Lower leg skin (tissue), 4 donors: ENCODE results near the gene ARHGEF16. TPM values are rescaled to one million over a fixed set of nuclear protein-coding genes. Genes with fewer than 3 reads are reported as not detected.

Source experiments
- DNase-seq, 2 donors: peaks; one replicate each; pipeline ENCODE4 v3.0.0-alpha.2; 2019; ENCODE audit warnings: low spot score in 2 of 2
- H3K4me3 ChIP-seq: fragments of 200-600 bp; sonication (generic); 2 replicates; pipeline ENCODE4 v1.5.1; 2017; ENCODE audit warnings: mild to moderate bottlenecking, low read depth; ENCODE audit not compliant: poor library complexity, severe bottlenecking
- POLR2A ChIP-seq, 2 donors: fragments of 450-650 bp; IDR thresholded peaks; one replicate each; pipeline ENCODE4 v1.6.1; 2016 to 2017; ENCODE audit warnings: antibody characterized with exemption in 2 of 2, mild to moderate bottlenecking in 1 of 2, moderate library complexity in 1 of 2
- WGBS, 2 donors: methylation state at CpG; one replicate each; pipeline ENCODE4 v1.1.5; 2018; 5-methylcytosine and 5-hydroxymethylcytosine counted together
- intact Hi-C: fragments of 100-400 bp; cut with DNase I; formaldehyde crosslinking; loops from one replicate; pipeline ENCODE4 v1.15.0; 2023; ENCODE audit warnings: low total_unique reads
- total RNA-seq, 4 donors: library from RNA; depleted of rRNA; stranded (reverse); fragments of >200 nt; gene quantifications; one replicate each; pipeline ENCODE4 v1.1.0, GENCODE V29; 2016
- TF ChIP-seq, protein P1 (sequence below), 3 donors: fragments of 450-650 bp; IDR thresholded peaks; one replicate each; pipeline ENCODE4 v1.5.1; 2016; ENCODE audit warnings: antibody characterized with exemption in 3 of 3, mild to moderate bottlenecking in 3 of 3, moderate library complexity in 2 of 3

Gene ARHGEF16
- total RNA-seq, 4 donors from 2014 or later: 7.9 to 11.5 (median 9.8) TPM

DNA sequence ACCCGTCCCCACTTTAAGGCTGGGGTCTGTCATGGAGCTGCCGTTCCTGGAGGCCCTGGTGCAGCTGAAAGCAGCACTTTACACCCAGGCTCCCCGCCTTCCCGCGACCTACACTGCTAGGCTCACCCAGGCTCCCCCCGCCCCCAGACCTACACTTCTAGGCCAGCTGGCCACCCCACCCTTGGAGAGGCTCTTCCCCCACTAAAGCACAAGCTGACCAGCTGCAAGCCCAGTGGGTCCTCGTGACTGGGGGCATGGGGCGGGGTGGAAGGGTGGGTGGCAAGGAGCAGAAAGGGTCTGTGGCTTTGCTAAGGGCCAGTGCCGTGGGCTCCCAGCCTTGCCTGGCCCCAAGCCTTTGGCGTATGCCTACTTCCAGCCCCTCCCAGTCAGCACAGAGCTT is 9.7 kb upstream of the ARHGEF16 start:
- H3K4me3 ChIP-seq: no peak overlapping the region
- intact Hi-C loops: no loop called here
- 70 to 75% methylated on average over 10 of the region's 10 CpGs for WGBS, 2 donors
- TF ChIP-seq POLR2A (IDR thresholded peaks at IDR 0.05): no peak
- TF ChIP-seq, protein P1, sequence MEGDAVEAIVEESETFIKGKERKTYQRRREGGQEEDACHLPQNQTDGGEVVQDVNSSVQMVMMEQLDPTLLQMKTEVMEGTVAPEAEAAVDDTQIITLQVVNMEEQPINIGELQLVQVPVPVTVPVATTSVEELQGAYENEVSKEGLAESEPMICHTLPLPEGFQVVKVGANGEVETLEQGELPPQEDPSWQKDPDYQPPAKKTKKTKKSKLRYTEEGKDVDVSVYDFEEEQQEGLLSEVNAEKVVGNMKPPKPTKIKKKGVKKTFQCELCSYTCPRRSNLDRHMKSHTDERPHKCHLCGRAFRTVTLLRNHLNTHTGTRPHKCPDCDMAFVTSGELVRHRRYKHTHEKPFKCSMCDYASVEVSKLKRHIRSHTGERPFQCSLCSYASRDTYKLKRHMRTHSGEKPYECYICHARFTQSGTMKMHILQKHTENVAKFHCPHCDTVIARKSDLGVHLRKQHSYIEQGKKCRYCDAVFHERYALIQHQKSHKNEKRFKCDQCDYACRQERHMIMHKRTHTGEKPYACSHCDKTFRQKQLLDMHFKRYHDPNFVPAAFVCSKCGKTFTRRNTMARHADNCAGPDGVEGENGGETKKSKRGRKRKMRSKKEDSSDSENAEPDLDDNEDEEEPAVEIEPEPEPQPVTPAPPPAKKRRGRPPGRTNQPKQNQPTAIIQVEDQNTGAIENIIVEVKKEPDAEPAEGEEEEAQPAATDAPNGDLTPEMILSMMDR (IDR thresholded peaks at IDR 0.05): no peak
- DNase-seq: no peak

DNA sequence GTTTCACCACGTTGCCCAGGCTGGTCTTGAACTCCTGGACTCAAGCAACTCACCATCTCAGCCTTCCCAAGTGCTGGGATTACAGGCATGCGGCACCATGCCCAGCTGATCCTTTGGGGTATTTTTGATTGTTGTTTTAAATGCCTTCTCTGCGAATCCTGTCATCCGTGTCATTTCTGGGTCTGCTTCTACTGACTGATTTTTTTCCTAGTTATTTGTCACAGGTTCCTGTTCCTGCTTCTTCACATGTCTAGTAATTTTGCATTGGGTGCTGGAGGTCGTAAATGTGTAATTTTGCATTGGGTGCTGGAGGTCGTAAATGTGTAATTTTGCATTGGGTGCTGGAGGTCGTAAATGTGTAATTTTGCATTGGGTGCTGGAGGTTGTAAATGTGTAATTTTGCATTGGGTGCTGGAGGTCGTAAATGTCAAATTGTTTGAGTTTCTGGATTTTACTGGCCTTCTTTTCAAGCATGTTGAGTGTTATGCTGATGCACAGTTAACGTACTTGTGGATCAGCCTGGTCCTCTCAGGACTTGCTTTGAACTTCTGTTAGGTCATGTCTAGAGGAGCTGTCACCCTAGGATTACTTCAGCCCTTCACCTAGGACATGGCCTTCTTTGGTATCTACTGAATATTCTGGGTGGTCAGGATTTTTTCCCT is 4.1 kb upstream of the ARHGEF16 start:
- intact Hi-C loops: loop anchor here (5.0 kb wide), 1 partner anchor 167 kb away; no protein-coding TSS in a partner anchor
- no peak overlapping the region for H3K4me3 ChIP-seq
- no peak for DNase-seq
- TF ChIP-seq, protein P1 (IDR thresholded peaks at IDR 0.05): no peak
- no peak for TF ChIP-seq POLR2A (IDR thresholded peaks at IDR 0.05)
- WGBS, 2 donors: 84 to 89% methylated on average over 9 of the region's 9 CpGs

DNA sequence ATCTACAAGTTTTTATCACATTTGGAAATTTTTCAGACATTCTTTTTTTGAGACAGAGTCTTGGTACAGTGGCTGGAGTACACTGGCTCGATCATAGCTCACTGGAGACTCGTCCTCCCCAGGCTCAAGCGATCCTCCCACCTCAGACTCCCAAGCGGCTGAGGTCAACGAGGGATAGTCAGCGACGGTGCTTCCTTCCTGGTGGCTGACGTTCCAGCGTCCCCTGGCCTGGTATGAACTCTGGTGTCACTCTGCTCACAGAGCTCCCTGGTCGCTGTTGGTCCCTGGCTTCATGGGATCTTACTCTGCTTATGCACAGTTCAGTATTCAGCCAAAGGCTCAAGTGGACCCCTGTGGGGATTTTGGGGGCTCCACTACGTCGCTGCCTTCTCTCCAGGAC is 3.5 kb upstream of the ARHGEF16 start:
- TF ChIP-seq, protein P1 (IDR thresholded peaks at IDR 0.05): no peak
- TF ChIP-seq POLR2A (IDR thresholded peaks at IDR 0.05): no peak
- DNase-seq: no peak
- 74 to 76% methylated on average over 12 of the region's 12 CpGs for WGBS, 2 donors
- H3K4me3 ChIP-seq: no peak overlapping the region
- intact Hi-C loops: loop anchor here (5.0 kb wide), 1 partner anchor 166 kb away; no protein-coding TSS in a partner anchor

DNA sequence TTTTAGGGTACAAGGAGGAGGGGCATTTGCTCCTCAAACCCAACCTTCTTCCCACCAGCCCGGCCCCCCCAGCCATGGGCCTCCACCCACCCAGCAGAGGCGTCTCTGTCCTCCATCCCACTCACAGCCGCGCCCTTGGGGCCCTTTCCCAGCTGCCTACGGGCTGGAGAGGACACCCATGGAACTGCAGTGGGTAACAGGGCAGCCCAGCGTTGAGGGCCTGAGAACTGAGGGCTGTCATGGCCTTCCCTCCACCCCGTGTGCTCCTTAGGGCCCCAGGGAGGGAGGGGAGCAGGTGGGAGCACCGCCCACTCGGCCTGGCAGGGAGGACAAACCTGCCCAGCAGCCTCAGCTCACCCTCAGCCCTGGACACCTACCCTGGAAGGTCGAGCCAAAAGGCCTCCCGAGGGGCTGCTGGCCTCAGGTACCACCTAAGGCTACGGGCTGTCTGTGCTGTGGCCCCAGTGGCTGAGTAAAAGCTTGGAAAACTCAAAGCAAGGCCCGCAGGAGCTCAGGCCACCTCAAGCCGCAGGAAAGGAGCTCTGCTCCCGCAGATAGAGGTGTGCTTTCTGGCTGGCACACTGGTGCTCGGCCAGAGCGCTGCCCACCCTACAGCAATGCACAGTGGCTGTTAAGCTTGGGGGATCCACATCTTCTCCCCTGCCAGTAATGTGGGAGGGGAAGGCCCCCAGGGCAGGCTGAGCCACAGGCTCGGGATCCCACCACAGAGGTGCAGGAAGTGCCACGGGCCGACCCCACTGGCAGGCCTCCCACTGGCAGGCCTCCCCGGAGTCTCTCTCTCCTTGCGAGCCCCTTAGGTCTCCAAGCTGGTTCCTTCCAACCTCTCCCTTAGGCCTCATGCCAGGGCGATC is 2.2 kb upstream of the ARHGEF16 start:
- no peak overlapping the region for H3K4me3 ChIP-seq
- DNase-seq: no peak
- intact Hi-C loops: loop anchor here (2.0 to 5.0 kb wide), 2 partner anchors 31 to 165 kb away; no protein-coding TSS in a partner anchor
- 61 to 65% methylated on average over 15 to 23 of the region's 23 CpGs for WGBS, 2 donors
- TF ChIP-seq POLR2A (IDR thresholded peaks at IDR 0.05): no peak
- TF ChIP-seq, protein P1 (IDR thresholded peaks at IDR 0.05): no peak

DNA sequence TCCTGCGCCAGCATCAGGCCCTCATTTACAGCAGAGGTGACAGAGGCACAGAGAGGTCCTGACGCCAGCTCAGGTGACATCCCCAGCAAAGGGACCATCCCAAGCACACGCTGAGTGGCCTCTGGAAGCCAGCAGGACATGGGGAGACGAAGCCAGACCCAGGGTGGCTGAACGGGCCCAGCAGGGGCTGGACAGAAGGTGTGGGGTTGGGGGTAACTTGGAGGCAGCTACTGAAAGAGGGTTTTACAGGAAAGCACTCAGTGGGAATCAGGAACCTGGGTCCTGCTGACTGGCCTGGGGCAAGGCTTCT is 1.6 kb upstream of the ARHGEF16 start:
- no peak for TF ChIP-seq POLR2A (IDR thresholded peaks at IDR 0.05)
- TF ChIP-seq, protein P1 (IDR thresholded peaks at IDR 0.05): no peak
- no peak overlapping the region for H3K4me3 ChIP-seq
- 42 to 49% methylated on average over 5 of the region's 5 CpGs for WGBS, 2 donors
- intact Hi-C loops: loop anchor here (2.0 to 5.0 kb wide), 2 partner anchors 30 to 164 kb away; no protein-coding TSS in a partner anchor
- DNase-seq: no peak
